Measurements from ENCODE around the gene ATXN10.

ATXN10 gene

DNA sequence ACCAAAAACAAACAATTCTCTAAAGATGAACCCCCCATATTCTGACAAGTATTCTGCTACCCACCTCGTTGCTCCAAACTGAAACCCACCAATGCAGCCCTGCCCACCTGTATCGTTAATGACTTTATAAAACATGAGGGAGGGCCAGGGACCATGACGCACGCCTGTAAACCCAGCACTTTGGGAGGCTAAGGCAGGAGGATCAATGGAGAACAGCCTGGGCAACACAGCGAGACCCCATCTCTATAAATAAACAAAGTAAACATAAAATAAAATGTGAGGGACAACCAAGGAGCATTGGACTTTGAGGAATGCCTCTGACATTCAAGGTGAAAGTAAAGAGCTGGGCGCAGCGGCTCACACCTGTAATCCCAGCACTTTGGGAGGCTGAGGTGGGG, 39.8 kb upstream of the ATXN10 start:
- H3K4me3 ChIP-seq (ENCODE audit: low read depth, low read length) = no peak overlapping the region
- H3K27ac ChIP-seq (ENCODE audit: low read depth, low read length) = no peak overlapping the region
- peaks cover 46% of the 10 kb centered on the region for H3K4me1 ChIP-seq (ENCODE audit: control insufficient read depth, insufficient read depth, low read length)
- H3K9ac ChIP-seq (ENCODE audit: low read depth, low read length) = no peak overlapping the region
- H3K27me3 ChIP-seq (ENCODE audit: control insufficient read depth, insufficient read depth, low read length) = no peaks in the 10 kb centered on the region
- H3K9me3 ChIP-seq (ENCODE audit: control insufficient read depth, insufficient read depth, low read length) = no peaks in the 10 kb centered on the region
- no peaks in the 10 kb centered on the region for H3K36me3 ChIP-seq (ENCODE audit: control insufficient read depth, insufficient read depth, low read length)

DNA sequence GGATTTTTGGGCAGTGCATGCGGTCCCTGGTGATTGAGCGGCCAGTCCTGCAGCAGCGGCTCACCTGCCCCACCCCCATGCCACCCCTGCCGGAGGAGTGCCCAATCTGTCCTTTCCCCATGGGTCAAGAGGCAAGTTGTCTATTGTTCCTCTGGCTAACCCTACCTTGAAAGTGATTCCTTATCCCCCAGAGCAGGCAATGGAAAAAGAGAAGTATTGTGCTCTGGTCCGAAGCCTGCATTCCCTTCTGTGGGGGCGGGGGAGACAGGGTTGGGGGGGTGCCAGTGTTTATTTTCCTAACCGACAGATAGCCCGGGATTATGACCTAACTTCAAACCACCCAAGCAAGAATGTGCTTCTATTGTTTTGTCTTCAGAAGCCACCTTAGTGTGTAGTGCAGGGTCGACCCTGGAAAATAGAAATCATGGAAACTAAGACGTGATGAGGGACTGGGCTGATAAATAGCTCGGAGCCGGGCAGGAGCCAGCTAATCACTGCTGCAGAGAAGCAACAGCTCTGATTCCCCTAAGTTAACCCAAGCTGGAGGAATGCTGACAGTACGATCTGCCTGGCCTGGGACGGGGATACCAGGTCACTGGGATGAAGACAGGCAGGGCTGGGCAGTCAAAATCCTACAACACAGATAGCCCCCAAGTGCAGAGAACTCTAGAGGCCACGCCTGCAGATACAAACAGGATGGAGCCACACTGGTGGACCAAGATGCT, 38.7 kb upstream of the ATXN10 start:
- no peak overlapping the region for H3K4me3 ChIP-seq (ENCODE audit: low read depth, low read length)
- no peak overlapping the region for H3K9ac ChIP-seq (ENCODE audit: low read depth, low read length)
- H3K27ac ChIP-seq (ENCODE audit: low read depth, low read length) = no peak overlapping the region
- H3K27me3 ChIP-seq (ENCODE audit: control insufficient read depth, insufficient read depth, low read length) = no peaks in the 10 kb centered on the region
- peaks cover 46% of the 10 kb centered on the region for H3K4me1 ChIP-seq (ENCODE audit: control insufficient read depth, insufficient read depth, low read length)
- H3K9me3 ChIP-seq (ENCODE audit: control insufficient read depth, insufficient read depth, low read length) = no peaks in the 10 kb centered on the region
- no peaks in the 10 kb centered on the region for H3K36me3 ChIP-seq (ENCODE audit: control insufficient read depth, insufficient read depth, low read length)

DNA sequence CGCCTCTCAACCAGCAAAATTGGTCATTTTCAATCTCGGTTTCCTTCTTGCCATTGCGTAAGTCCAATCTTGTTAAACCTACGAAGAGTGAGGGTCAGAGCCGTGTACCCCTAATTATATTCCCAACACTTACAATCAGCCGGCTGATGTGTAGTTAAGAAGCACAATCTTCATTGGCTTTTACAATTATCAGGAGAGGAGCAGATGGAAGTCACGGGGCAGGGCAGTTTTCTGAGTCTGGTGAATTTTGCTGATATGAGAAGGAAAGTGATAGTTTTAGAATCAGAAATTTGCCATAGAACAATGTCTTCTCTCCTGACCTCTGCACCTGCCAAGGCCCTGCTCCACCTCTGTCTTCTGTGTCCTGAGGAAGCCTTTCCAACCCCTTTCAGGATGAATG, 35.0 kb upstream of the ATXN10 start:
- Histone ChIP-seq H3K9ac (ENCODE audit: low read depth, low read length) (no peak overlapping the region), H3K4me3 (ENCODE audit: low read depth, low read length) (no peak overlapping the region), H3K27me3 (ENCODE audit: control insufficient read depth, insufficient read depth, low read length) (no peaks in the 10 kb centered on the region), H3K27ac (ENCODE audit: low read depth, low read length) (no peak overlapping the region), H3K36me3 (ENCODE audit: control insufficient read depth, insufficient read depth, low read length) (no peaks in the 10 kb centered on the region), H3K4me1 (ENCODE audit: control insufficient read depth, insufficient read depth, low read length) (peaks cover 19% of the 10 kb centered on the region), H3K9me3 (ENCODE audit: control insufficient read depth, insufficient read depth, low read length) (no peaks in the 10 kb centered on the region)

DNA sequence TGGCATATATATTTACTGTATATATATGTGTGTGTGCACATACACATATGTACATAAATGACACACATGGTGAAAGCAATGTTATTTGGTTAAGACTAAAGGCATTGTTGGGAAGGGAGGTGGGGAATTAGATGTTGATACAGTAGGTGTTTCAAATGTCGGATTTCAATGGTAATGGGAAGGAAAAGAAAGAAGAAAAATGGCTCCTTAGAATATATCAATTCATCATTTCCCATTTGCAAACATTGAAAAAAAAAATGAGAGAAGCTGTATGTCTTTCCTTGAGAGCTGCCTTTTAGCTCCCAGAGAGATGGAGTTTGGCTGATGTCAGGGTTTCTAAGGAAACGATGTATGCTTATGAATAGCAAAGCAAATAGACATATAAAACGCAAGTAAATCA, 33.4 kb upstream of the ATXN10 start:
- Histone ChIP-seq H3K36me3 (ENCODE audit: control insufficient read depth, insufficient read depth, low read length) (no peaks in the 10 kb centered on the region), H3K9me3 (ENCODE audit: control insufficient read depth, insufficient read depth, low read length) (no peaks in the 10 kb centered on the region), H3K27me3 (ENCODE audit: control insufficient read depth, insufficient read depth, low read length) (no peaks in the 10 kb centered on the region), H3K4me1 (ENCODE audit: control insufficient read depth, insufficient read depth, low read length) (peaks cover 4% of the 10 kb centered on the region), H3K27ac (ENCODE audit: low read depth, low read length) (no peak overlapping the region), H3K9ac (ENCODE audit: low read depth, low read length) (no peak overlapping the region), H3K4me3 (ENCODE audit: low read depth, low read length) (no peak overlapping the region)

DNA sequence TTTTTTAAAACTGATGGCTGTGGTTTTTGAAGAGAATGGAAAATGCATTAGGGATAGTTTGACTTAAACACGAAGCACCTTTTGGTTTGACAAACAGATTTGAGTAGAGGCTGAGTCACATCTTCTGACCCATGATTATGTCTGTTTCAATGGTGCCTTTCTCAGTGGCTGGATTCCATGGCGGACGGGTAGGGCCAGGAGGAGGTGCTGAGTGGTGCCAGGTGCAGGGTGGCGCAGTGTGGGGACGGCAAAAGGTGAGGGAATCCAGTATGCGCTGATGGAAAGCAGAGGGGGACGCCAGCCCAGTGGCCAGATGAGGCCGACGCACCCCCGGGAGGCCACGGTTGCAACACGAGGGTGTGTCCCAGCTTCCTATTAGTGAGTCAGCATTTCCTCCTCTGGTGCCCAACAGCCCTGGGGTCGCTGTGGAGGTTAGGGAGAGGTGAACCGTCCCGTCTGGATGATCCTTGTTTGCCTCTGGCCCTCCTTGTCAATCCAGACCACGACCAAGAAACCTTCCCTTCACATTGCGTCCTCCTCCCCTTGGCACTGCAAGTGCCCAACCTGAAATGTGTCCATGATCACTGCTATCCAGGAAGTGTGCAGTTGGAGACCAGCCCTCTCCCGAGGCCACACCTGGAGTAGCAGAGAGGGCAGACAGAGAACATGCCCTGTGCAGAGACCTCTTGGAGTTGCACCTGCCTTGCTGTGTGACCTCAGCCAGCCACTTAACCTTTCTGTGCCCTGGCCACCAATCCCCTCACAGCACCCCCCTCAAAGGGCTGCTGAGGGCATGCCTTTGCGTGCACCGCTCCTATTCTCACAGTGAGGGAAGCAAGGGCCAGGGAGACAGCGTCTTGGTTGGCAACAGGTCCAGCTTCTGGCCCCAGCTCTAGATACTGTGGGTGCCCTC, 32.5 kb upstream of the ATXN10 start:
- H3K36me3 ChIP-seq (ENCODE audit: control insufficient read depth, insufficient read depth, low read length) = no peaks in the 10 kb centered on the region
- no peaks in the 10 kb centered on the region; the same call in 1 of the 2 replicates for H3K4me1 ChIP-seq (ENCODE audit: control insufficient read depth, insufficient read depth, low read length)
- no peaks in the 10 kb centered on the region for H3K9me3 ChIP-seq (ENCODE audit: control insufficient read depth, insufficient read depth, low read length)
- H3K27me3 ChIP-seq (ENCODE audit: control insufficient read depth, insufficient read depth, low read length) = no peaks in the 10 kb centered on the region
- no peak overlapping the region for H3K9ac ChIP-seq (ENCODE audit: low read depth, low read length)
- H3K4me3 ChIP-seq (ENCODE audit: low read depth, low read length) = no peak overlapping the region
- no peak overlapping the region for H3K27ac ChIP-seq (ENCODE audit: low read depth, low read length)

DNA sequence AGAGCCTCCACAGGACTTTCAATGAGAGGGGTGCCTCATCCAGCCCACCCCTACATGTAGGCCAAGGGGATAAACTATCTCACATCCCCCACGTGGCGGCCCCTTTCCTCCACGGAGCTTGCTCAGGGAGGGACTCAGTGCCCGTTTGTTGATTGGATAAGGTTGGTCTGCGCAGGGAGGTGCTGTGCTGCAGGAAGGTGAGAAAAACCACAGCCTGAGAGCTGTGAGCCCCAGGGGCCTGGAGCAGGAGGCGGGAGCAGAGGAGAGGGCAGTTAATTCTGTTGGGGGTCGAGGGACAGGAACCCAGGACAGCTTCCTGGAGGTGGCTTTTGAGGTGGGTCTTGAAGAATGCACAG, 31.9 kb upstream of the ATXN10 start:
- Histone ChIP-seq H3K27ac (ENCODE audit: low read depth, low read length) (no peak overlapping the region), H3K4me3 (ENCODE audit: low read depth, low read length) (no peak overlapping the region), H3K4me1 (ENCODE audit: control insufficient read depth, insufficient read depth, low read length) (no peaks in the 10 kb centered on the region; the same call in 1 of the 2 replicates), H3K9me3 (ENCODE audit: control insufficient read depth, insufficient read depth, low read length) (no peaks in the 10 kb centered on the region), H3K9ac (ENCODE audit: low read depth, low read length) (no peak overlapping the region), H3K36me3 (ENCODE audit: control insufficient read depth, insufficient read depth, low read length) (no peaks in the 10 kb centered on the region), H3K27me3 (ENCODE audit: control insufficient read depth, insufficient read depth, low read length) (peaks cover 3% of the 10 kb centered on the region)

DNA sequence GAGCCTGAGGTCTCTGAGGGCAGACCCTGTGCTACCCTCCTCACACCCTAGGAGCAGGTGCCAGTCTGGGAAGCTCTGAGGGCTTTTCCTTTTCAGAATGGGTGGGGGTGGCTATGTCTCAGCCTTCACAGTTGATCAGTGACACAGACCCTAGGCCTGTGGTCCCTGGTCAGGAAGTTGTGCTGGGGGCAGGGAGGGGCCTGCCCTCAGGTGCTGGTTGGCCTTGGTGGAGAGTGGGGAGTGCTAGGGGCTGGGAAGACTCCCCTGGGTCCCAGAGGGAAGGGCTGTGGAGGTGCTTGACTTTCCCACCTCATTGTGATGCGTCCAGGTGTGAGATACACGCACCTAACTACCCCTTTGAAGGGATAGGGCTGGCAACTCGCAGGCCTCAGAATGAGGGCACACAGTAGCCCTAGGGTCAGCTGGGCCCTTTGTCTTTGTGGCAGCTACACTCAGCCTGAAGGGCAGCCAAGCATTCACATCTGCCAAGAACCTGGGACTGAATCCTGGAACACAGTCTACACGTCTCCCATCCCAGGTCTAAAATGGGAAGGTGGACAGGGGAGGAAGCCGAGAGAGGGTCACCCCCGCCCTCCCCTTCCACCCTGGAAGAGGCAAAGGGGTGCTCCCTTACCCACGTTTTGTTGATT, 31.2 kb upstream of the ATXN10 start:
- Histone ChIP-seq H3K36me3 (ENCODE audit: control insufficient read depth, insufficient read depth, low read length) (no peaks in the 10 kb centered on the region), H3K9me3 (ENCODE audit: control insufficient read depth, insufficient read depth, low read length) (no peaks in the 10 kb centered on the region), H3K9ac (ENCODE audit: low read depth, low read length) (no peak overlapping the region), H3K27me3 (ENCODE audit: control insufficient read depth, insufficient read depth, low read length) (peaks cover 10% of the 10 kb centered on the region), H3K4me1 (ENCODE audit: control insufficient read depth, insufficient read depth, low read length) (no peaks in the 10 kb centered on the region; the same call in 1 of the 2 replicates), H3K27ac (ENCODE audit: low read depth, low read length) (no peak overlapping the region), H3K4me3 (ENCODE audit: low read depth, low read length) (no peak overlapping the region)

DNA sequence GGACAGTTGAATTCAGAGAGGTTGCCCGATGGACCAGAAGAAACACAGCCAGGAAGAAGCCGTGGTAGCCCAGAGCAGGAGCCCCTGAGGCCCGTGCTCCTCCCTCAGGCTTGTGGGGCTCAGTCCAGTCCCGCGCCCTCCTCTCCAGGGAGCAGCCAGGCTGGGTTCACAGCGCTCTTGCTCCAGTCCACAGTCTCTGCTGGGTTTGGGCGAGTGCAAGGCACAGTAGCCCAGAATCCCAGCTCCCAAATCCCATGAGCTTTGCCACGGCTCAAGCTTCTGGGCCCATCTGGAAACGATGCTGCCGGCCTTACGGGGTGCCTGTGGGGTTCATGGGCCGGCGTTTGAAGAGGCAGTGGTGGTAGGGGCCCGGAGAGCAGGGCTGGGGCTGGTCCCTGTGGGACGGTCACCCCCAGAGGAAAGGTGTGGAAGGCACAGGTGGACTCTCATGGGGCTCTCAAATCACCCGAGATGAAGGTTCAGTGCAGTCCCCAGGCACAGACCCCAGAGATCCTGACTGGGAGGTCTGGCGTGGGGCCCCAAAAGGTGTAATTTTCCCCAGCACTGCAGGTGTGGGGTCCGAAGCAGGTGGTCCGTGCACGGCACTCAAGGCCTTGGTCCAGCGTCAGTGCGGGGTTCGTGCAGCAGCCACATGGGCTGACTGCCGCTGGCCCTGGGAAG, 30.6 kb upstream of the ATXN10 start:
- peaks cover 3% of the 10 kb centered on the region; the same call in 1 of the 2 replicates for H3K4me1 ChIP-seq (ENCODE audit: control insufficient read depth, insufficient read depth, low read length)
- no peak overlapping the region for H3K9ac ChIP-seq (ENCODE audit: low read depth, low read length)
- no peak overlapping the region for H3K27ac ChIP-seq (ENCODE audit: low read depth, low read length)
- peaks cover 13% of the 10 kb centered on the region for H3K27me3 ChIP-seq (ENCODE audit: control insufficient read depth, insufficient read depth, low read length)
- H3K4me3 ChIP-seq (ENCODE audit: low read depth, low read length) = no peak overlapping the region
- no peaks in the 10 kb centered on the region for H3K9me3 ChIP-seq (ENCODE audit: control insufficient read depth, insufficient read depth, low read length)
- no peaks in the 10 kb centered on the region for H3K36me3 ChIP-seq (ENCODE audit: control insufficient read depth, insufficient read depth, low read length)

DNA sequence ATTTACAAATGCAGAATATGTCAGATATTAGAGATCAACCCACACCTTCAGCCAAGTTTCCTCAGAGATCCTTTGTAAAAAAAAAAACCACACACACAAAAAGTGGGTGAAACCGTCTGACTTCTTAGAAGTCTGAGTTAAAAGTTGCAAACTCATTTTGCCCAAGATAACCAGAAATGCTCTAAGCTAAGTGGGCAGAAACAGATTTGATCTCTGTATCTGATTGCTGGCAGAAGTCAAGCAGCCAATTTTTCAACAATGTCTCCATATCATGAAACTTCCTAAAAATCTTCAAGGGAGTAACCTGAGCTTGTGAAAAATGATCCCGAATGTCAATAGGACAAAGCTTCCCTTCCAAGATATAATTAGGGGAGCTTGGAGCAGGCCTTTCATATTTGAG, 28.6 kb upstream of the ATXN10 start:
- Histone ChIP-seq H3K27me3 (ENCODE audit: control insufficient read depth, insufficient read depth, low read length) (peaks cover 18% of the 10 kb centered on the region), H3K4me3 (ENCODE audit: low read depth, low read length) (no peak overlapping the region), H3K36me3 (ENCODE audit: control insufficient read depth, insufficient read depth, low read length) (no peaks in the 10 kb centered on the region), H3K9ac (ENCODE audit: low read depth, low read length) (no peak overlapping the region), H3K9me3 (ENCODE audit: control insufficient read depth, insufficient read depth, low read length) (no peaks in the 10 kb centered on the region), H3K27ac (ENCODE audit: low read depth, low read length) (no peak overlapping the region), H3K4me1 (ENCODE audit: control insufficient read depth, insufficient read depth, low read length) (peaks cover 3% of the 10 kb centered on the region; the same call in 1 of the 2 replicates)

DNA sequence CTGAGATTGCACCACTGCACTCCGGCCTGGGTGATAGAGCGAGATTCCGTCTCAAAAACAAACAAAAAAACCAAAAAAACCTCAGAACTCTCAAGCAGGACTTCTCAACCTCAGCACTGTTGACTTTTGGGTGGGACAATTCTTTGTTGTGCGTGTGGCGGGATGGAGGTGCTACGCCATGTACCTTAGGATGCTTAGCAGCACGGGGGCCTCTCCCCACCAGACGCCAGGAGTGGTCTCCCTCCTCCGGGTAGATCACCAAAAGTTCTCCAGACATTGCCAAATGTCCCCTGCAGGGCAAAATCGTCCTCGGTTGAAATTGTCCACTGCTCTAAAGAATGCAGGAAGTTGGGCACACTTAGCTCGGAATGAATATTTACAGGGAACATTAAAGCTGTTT, 26.9 kb upstream of the ATXN10 start:
- Histone ChIP-seq H3K9me3 (ENCODE audit: control insufficient read depth, insufficient read depth, low read length) (no peaks in the 10 kb centered on the region), H3K4me3 (ENCODE audit: low read depth, low read length) (no peak overlapping the region), H3K4me1 (ENCODE audit: control insufficient read depth, insufficient read depth, low read length) (peaks cover 3% of the 10 kb centered on the region; the same call in 1 of the 2 replicates), H3K27ac (ENCODE audit: low read depth, low read length) (no peak overlapping the region), H3K36me3 (ENCODE audit: control insufficient read depth, insufficient read depth, low read length) (no peaks in the 10 kb centered on the region), H3K27me3 (ENCODE audit: control insufficient read depth, insufficient read depth, low read length) (peaks cover 18% of the 10 kb centered on the region), H3K9ac (ENCODE audit: low read depth, low read length) (no peak overlapping the region)
